ENCODE data around the gene SRGAP2.
"Not testable (repeated sequence)": the region's sequence is repeated elsewhere in the genome, so short reads cannot be mapped to it uniquely, and the experiment has no call there.

GRCh38 chr1:206175459-206176113 lies 27.8 kb upstream of the SRGAP2 start:
- TF ChIP-seq SUZ12 (IDR thresholded peaks at IDR 0.05); CTBP1 (IDR thresholded peaks at IDR 0.05; ENCODE audit: borderline replicate concordance); TARDBP (IDR thresholded peaks at IDR 0.05); SP1 (IDR thresholded peaks at IDR 0.05); ARNT (IDR thresholded peaks at IDR 0.05); FOXA1 (IDR thresholded peaks at IDR 0.05); BHLHE40 (IDR thresholded peaks at IDR 0.05; ENCODE audit: borderline replicate concordance); LEF1 (IDR thresholded peaks at IDR 0.05; ENCODE audit: borderline replicate concordance); FOXM1 (IDR thresholded peaks at IDR 0.05; ENCODE audit: borderline replicate concordance): not testable (repeated sequence)
- TF ChIP-seq, protein P1, sequence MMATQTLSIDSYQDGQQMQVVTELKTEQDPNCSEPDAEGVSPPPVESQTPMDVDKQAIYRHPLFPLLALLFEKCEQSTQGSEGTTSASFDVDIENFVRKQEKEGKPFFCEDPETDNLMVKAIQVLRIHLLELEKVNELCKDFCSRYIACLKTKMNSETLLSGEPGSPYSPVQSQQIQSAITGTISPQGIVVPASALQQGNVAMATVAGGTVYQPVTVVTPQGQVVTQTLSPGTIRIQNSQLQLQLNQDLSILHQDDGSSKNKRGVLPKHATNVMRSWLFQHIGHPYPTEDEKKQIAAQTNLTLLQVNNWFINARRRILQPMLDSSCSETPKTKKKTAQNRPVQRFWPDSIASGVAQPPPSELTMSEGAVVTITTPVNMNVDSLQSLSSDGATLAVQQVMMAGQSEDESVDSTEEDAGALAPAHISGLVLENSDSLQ (IDR thresholded peaks at IDR 0.05) = not testable (repeated sequence)

All from HEK293T (cell line).